Measurements from ENCODE around the gene TNS2. TPM values are rescaled to one million over a fixed set of nuclear protein-coding genes. Genes with fewer than 3 reads are reported as not detected.
"Not testable (repeated sequence)": the region's sequence is repeated elsewhere in the genome, so short reads cannot be mapped to it uniquely, and the experiment has no call there.

The TNS2 gene
- total RNA-seq, 2 donors from 2014 or later, result 139 to 218 TPM

DNA sequence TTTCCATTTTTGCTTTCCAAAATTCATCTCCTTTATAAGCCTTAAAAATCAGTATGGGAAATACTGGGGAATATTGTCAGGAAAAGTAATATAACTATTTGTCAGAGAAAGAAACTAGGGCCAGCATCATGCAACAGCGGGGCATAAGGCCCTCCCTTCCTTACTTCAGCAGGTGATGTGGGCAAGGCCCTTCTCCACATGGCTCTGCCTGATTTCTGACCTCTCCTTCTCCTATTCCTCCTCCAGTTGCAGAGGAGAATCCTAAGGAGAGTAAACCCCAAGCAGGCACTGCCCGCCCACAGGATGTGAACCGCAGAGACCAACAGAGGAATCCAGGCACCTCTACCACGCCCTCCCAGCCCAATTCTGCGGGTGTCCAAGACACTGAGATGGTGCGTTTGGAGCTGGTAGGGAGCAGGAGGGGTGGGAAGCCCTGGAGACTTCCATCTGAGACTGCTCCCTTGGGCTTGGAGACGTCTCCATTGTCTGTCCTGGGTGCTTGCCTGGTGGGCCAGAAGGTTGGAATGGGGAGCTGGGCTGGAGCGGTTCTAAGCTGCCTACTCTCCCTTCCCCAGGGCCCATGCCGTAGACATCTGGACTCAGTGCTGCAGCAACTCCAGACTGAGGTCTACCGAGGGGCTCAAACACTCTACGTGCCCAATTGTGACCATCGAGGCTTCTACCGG is 50.7 kb downstream of the TNS2 start:
- intact Hi-C loops (cut with DNase I), result loop anchor here (5.0 kb wide), 1 partner anchor 33 kb away; no protein-coding TSS in a partner anchor
- DNase-seq (ENCODE audit: low spot score), result no peak

GRCh38 chr12:53101266-53101665 is 51.4 kb downstream of the TNS2 start:
- no peak for DNase-seq (ENCODE audit: low spot score)
- intact Hi-C loops (cut with DNase I), result loop anchor here (5.0 kb wide), 1 partner anchor 34 kb away; no protein-coding TSS in a partner anchor

DNA sequence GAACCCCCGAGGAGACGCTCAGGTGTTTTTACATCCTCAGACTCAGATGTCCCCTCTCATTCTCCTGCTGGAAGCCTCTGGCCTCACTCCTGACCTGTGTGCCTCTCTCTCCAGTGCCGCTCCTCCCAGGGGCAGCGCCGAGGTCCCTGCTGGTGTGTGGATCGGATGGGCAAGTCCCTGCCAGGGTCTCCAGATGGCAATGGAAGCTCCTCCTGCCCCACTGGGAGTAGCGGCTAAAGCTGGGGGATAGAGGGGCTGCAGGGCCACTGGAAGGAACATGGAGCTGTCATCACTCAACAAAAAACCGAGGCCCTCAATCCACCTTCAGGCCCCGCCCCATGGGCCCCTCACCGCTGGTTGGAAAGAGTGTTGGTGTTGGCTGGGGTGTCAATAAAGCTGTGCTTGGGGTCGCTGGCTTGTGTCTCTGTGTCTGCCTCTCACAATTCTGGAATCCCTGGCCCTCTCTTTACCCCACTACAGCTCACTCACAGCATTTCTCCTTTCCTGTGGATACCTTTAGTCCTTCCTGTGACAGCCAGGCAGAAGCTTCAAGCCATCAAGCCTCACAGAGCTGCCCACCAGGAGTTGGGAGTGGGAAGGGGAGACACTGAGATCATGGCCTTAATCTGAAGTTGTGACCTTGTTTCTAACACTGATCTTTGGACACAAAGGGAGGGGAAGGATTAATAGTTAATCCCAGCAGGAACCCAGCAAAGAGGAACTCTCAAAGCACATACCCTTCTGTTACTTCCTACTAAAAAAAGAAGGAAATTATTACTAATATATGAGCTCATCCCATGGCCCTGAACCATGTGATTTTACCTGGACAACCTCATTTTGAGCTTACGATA is 52.3 kb downstream of the TNS2 start:
- DNase-seq (ENCODE audit: low spot score), result no peak
- intact Hi-C loops (cut with DNase I), result loop anchor here (5.0 kb wide), 1 partner anchor 35 kb away; no protein-coding TSS in a partner anchor

- intact Hi-C loops (cut with DNase I), result loop anchor here (5.0 kb wide), 1 partner anchor 36 kb away; no protein-coding TSS in a partner anchor
These were observed 53.3 kb downstream of the TNS2 start, which contains the start of gene SOAT2 for GRCh38 chr12:53102883-53103807. Gene SOAT2 (plus strand): TSS chr12:53103486. CDS start chr12:53103578, 92 bp downstream.

GRCh38 chr12:53103860-53104305 is 54.0 kb downstream of the TNS2 start:
- intact Hi-C loops (cut with DNase I), result loop anchor here (5.0 kb wide), 1 partner anchor 37 kb away; no protein-coding TSS in a partner anchor
- DNase-seq (ENCODE audit: low spot score), result no peak

More at GRCh38 chr12:53102883-53103807, 53.3 kb downstream of the TNS2 start, which contains the start of gene SOAT2:
- DNase-seq (ENCODE audit: low spot score), result no peak

DNA sequence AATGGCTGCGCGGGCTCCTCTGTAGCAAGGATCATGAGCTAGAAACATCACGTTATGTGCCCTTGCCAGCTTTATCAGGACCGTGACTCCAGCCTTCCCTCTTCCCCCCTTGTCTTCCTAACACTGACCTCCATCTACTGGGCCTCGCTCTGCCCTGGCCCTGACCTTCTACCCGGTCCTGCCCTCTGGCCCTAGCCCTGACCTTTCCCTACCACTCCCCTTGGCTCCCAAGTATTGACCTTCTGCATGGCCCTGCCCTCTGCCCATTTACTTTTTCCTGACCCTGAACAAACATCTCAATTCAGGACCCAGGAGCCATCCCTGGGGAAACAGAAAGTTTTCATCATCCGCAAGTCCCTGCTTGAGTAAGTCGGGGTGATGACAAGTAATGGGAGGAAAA is 55.4 kb downstream of the TNS2 start:
- no peak for DNase-seq (ENCODE audit: low spot score)
- intact Hi-C loops (cut with DNase I), result no loop called here

DNA sequence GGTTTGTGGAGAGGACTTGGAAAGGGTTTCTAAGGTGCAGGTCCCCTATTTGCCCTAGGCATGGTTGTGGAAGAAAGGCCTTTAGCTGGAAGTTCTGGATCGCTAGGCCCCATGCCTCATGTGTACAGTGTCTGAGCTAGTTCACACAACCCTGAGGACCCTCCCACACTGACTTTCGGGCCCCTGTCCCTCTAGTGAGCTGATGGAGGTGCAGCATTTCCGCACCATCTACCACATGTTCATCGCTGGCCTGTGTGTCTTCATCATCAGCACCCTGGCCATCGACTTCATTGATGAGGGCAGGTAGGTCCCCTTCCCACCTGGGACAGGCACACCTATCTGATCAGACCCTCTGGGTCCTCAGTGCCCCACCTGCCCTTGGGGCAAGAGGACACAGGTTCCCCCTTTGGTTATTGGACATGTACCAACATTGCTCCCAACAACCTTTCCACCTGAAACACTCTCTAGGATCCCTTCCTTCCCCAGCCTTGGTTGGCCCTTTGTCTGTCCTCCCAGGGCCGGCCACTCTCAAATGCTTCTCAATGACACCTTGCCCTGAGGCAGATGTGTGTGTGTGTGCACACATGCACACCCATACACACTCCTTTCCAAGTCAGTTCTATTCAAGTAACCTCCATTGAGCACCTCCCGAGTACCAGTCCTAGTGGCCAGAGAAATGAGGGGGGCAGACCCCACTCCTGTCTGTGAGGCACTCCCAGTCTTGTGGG is 56.0 kb downstream of the TNS2 start:
- intact Hi-C loops (cut with DNase I), result no loop called here
- DNase-seq (ENCODE audit: low spot score), result no peak

DNA sequence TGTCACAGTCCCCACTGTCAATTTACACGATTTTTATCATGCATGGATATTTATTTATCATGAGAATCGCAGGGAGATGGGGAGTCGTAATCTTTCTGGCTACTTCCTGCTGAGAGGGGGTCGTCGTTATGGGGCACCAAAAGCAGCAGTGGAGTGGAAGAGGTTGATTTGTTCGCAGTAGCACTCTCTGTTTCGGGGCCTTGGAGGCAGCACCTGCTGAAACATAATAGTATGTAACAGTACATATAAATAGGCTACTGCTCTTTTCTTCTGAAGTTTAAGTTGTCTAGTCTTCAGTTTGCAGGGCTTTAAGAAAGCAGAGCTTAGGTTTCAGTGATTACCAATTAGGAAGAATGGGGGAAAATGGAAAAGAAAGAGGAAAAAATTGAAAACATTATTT is 57.3 kb downstream of the TNS2 start:
- no peak for DNase-seq (ENCODE audit: low spot score)
- intact Hi-C loops (cut with DNase I), result no loop called here

DNA sequence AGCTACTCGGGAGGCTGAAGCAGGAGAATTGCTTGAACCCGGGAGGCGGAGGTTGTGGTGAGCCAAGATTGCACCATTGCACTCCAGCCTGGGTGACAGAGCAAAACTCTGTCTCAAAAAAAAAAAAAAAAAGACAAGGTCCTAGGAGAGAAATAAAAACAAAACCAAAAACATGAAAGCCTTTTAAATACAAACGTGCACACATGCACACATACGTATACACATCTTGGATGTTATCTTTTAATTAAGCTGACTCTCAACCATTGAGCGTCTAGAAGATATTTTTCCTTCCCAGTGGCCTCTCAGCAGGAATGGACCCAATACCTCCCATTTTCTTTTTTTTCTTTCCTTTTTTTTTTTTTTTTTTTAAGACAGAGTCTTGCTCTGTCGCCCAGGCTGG is 62.6 kb downstream of the TNS2 start:
- DNase-seq (ENCODE audit: low spot score); intact Hi-C loops (cut with DNase I): not testable (repeated sequence)

GRCh38 chr12:53113136-53113705 is 63.4 kb downstream of the TNS2 start:
- DNase-seq (ENCODE audit: low spot score), result no peak
- intact Hi-C loops (cut with DNase I), result no loop called here

DNA sequence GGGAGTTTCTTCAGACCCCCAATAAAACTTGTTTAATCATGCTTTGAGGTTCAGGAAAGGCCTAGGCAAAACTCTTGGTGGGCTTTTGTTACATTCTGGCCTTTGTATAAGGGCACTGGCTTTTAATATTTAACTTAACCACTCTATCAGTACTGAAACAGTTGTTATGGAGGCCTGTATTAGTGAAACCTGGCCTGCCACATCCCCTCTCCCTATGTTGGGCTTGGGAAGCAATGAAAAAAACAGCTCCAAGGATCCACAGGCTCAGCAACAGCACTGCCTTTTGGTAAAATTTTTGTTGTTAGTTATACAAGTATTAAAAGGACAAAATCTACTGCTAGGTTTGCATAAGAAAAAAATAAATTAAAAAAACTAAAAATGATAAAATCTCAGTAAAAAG is 64.1 kb downstream of the TNS2 start:
- intact Hi-C loops (cut with DNase I), result no loop called here
- no peak for DNase-seq (ENCODE audit: low spot score)

Small RNAs within 50 kb of the gene (microRNA-seq; reads per million reads assigned to microRNA genes)
- gene MIR6757 (ENCODE audit: borderline microRNAs expressed in 2 of 2), result 0.26 to 0.32 reads per million in 2 donors

Other genes starting within 250 kb of the TNS2 start
- gene KRT4, start 235.9 kb upstream of the TNS2 start, total RNA-seq, result not detected
- gene KRT79, start 215.8 kb upstream of the TNS2 start, total RNA-seq, result not detected
- not detected for gene KRT78, start 201.1 kb upstream of the TNS2 start, total RNA-seq
- gene KRT8, start 145.0 kb upstream of the TNS2 start, total RNA-seq, result 10 to 100 TPM in 1 of 2 donors, 1 to 10 TPM in 1; 4.0 to 23.6 TPM
- gene KRT18, start 100.9 kb upstream of the TNS2 start, total RNA-seq, result 10 to 100 TPM; 14.1 to 20.5 TPM
- 100 to 1,000 TPM; 311 to 314 TPM for gene EIF4B, start 43.6 kb upstream of the TNS2 start, total RNA-seq
- 10 to 100 TPM; 77.6 to 90.5 TPM for gene SPRYD3, start 29.3 kb downstream of the TNS2 start, total RNA-seq
- 100 to 1,000 TPM; 679 to 733 TPM for gene IGFBP6, start 47.6 kb downstream of the TNS2 start, total RNA-seq
- gene SOAT2, start 53.4 kb downstream of the TNS2 start, total RNA-seq, result under 1 TPM; 0.32 to 0.90 TPM
- 10 to 100 TPM; 23.7 to 27.4 TPM for gene ZNF740, start 130.7 kb downstream of the TNS2 start, total RNA-seq
- 10 to 100 TPM; 16.4 to 22.3 TPM for gene CSAD, start 130.9 kb downstream of the TNS2 start, total RNA-seq
- 1 to 10 TPM; 2.1 to 2.9 TPM for gene ITGB7, start 157.2 kb downstream of the TNS2 start, total RNA-seq
- gene RARG, start 182.1 kb downstream of the TNS2 start, total RNA-seq, result 10 to 100 TPM; 33.4 to 38.1 TPM
- gene ESPL1, start 218.2 kb downstream of the TNS2 start, total RNA-seq, result 1 to 10 TPM in 1 of 2 donors, under 1 TPM in 1; 0.62 to 1.0 TPM
- gene PFDN5, start 245.5 kb downstream of the TNS2 start, total RNA-seq, result 100 to 1,000 TPM; 473 to 486 TPM
- gene MYG1, start 249.6 kb downstream of the TNS2 start, total RNA-seq, result 10 to 100 TPM; 35.6 to 37.8 TPM